GM12872 (cell line): ENCODE results near the gene GVQW3.

Experiments
- CTCF ChIP-seq: IDR thresholded peaks from 3 replicates; pipeline ENCODE4 v1.5.1; 2011; ENCODE audit warnings: low read depth, mild to moderate bottlenecking, low read length, moderate library complexity; ENCODE audit not compliant: insufficient read depth

GVQW3 gene

GRCh38 chr11:76385903-76386302 lies 4.8 kb downstream of the GVQW3 start:
- no peak for TF ChIP-seq CTCF

- no peak for TF ChIP-seq CTCF
Measured at GRCh38 chr11:76388408-76388807, 7.3 kb downstream of the GVQW3 start.

GRCh38 chr11:76391021-76391420 lies 9.9 kb downstream of the GVQW3 start:
- no peak for TF ChIP-seq CTCF

- TF ChIP-seq CTCF, result no peak
Measured at GRCh38 chr11:76391811-76392475, 10.8 kb downstream of the GVQW3 start.

- TF ChIP-seq CTCF, result no peak
Measured at GRCh38 chr11:76392870-76393269, 11.7 kb downstream of the GVQW3 start.

- TF ChIP-seq CTCF, result no peak
Measured at GRCh38 chr11:76394411-76394810, 13.3 kb downstream of the GVQW3 start.

GRCh38 chr11:76395296-76395695 lies 14.2 kb downstream of the GVQW3 start:
- TF ChIP-seq CTCF, result no peak

- no peak for TF ChIP-seq CTCF
Measured at GRCh38 chr11:76397383-76397782, 16.3 kb downstream of the GVQW3 start.
